GM18502 (cell line): ENCODE measurements around the gene CSTPP1.

Experiments
- ATAC-seq: cut with Tn5 transposase; IDR thresholded peaks from one replicate; pipeline ENCODE4 v1.9.1; 2021; ENCODE audit warnings: mild to moderate bottlenecking; ENCODE audit not compliant: unreplicated experiment, poor library complexity

The CSTPP1 gene

GRCh38 chr11:47171856-47172255, 235.3 kb downstream of the CSTPP1 start:
- ATAC-seq, result no peak

GRCh38 chr11:47172740-47173336, 236.3 kb downstream of the CSTPP1 start:
- no peak for ATAC-seq

GRCh38 chr11:47175746-47176327, 239.3 kb downstream of the CSTPP1 start:
- no peak for ATAC-seq

- peak; percentile 87 for ATAC-seq
Observed at GRCh38 chr11:47176328-47177228, 240.0 kb downstream of the CSTPP1 start, which contains the start of gene ARFGAP2. ARFGAP2 (minus strand) TSS chr11:47176879; CDS start chr11:47176853, 26 bp downstream.

GRCh38 chr11:47177229-47177845, 240.8 kb downstream of the CSTPP1 start:
- peak; percentile 51 for ATAC-seq

- no peak for ATAC-seq
Observed at GRCh38 chr11:47177846-47178245, 241.3 kb downstream of the CSTPP1 start.

- no peak for ATAC-seq
Observed at GRCh38 chr11:47178316-47178715, 241.8 kb downstream of the CSTPP1 start.

- no peak for ATAC-seq
Observed at GRCh38 chr11:47178737-47179654, 242.4 kb downstream of the CSTPP1 start.

- ATAC-seq, result peak; percentile 28
Observed at GRCh38 chr11:47179655-47179991, 243.1 kb downstream of the CSTPP1 start.

GRCh38 chr11:47180006-47180787, 243.6 kb downstream of the CSTPP1 start:
- no peak for ATAC-seq

GRCh38 chr11:47181271-47181670, 244.7 kb downstream of the CSTPP1 start:
- ATAC-seq, result no peak

- no peak for ATAC-seq
Observed at GRCh38 chr11:47182380-47182779, 245.8 kb downstream of the CSTPP1 start.

GRCh38 chr11:47183031-47183856, 246.7 kb downstream of the CSTPP1 start:
- ATAC-seq, result no peak

- no peak for ATAC-seq
Observed at GRCh38 chr11:47183969-47184368, 247.4 kb downstream of the CSTPP1 start.

GRCh38 chr11:47184711-47185304, 248.2 kb downstream of the CSTPP1 start:
- ATAC-seq, result no peak

GRCh38 chr11:47185305-47186075, 248.9 kb downstream of the CSTPP1 start:
- ATAC-seq, result peak; percentile 20

GRCh38 chr11:47186076-47186699, 249.6 kb downstream of the CSTPP1 start, which contains the start of gene PACSIN3:
PACSIN3 (minus strand) TSS chr11:47186434; CDS start chr11:47182727, 3,707 bp downstream.
- ATAC-seq, result peak; percentile 56
